ENCODE measurements around the gene VSTM2B.
"Not testable (repeated sequence)": the region's sequence is repeated elsewhere in the genome, so short reads cannot be mapped to it uniquely, and the experiment has no call there.

Gene VSTM2B

DNA sequence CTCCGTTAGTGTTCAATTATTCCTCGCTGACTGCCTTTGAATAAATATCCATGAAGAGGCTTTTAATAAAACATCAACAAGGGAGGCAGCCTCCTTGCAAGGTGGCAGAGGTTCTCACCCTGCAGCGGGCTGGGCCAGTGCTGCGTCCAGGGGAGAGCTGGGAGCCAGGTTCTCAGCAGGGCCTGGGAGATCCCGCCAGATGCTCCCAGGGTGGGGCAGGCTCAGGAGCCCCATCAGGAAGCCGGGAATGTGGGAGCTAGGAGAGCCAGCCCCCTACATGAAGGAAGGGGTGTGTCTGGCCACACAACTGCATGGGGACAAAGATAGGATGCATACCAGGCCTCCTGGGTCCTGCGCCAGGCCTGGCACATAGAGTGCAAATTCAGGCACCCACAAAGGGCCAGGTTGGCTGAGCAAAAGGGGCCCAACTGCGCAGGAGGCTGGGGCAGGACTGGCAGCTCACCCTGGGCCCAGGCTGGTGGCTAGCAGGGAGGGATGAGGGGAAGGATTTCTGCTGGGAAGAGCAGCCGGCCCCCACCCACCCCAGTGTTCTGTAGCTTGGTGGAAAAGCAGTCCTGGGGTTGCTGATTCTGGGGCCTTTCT is 22.8 kb downstream of the VSTM2B start:
- DNase-seq, result no peak

DNA sequence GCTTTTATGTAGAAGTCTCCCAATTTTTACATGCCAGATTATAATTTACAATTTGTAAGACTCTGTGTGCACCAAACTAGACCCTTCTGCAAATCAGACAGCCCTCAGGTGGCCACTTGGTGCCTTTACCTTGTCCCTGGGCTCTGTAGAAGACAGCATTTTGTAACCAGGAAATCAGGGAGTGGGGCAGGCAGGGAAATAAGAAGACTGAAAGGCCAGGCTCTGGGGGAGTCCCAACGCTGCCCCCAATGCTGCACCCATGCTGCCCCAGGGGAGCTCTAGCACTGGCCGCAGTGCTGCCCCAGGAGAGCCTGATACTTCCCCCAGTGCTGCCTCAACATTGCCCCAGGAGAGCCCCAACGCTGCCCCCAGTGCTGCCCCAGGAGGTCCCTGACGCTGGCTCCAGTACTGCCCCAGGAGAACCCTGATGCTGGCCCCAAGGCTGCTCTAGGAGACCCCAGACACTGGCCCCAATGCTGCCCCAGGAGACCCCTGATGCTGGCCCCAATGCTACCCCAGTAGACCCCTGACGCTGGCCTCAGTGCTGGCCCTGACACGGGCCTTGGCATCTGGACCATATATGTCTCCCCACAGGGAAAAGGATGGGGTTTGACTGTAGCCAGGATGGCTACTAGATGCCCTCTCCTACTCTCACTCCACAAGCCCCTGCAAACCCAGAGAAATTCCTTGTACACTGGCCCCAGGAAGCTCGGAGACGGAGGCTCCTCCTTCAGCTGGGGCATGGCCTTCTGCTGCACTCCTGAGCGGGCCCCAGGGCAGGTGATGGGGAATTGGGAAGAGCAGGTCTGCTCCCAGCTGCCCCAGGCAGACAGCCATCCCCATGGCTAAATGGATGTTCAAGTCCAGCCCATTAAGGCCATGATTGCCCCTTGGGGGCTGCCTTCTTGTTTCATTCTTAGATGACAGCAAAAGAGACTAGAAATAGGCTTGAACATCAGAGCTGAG is 23.6 kb downstream of the VSTM2B start:
- no peak for DNase-seq

GRCh38 chr19:29550896-29551295 is 25.1 kb downstream of the VSTM2B start:
- no peak for DNase-seq

- DNase-seq, result no peak
Observed at GRCh38 chr19:29551774-29552173, 26.0 kb downstream of the VSTM2B start.

DNA sequence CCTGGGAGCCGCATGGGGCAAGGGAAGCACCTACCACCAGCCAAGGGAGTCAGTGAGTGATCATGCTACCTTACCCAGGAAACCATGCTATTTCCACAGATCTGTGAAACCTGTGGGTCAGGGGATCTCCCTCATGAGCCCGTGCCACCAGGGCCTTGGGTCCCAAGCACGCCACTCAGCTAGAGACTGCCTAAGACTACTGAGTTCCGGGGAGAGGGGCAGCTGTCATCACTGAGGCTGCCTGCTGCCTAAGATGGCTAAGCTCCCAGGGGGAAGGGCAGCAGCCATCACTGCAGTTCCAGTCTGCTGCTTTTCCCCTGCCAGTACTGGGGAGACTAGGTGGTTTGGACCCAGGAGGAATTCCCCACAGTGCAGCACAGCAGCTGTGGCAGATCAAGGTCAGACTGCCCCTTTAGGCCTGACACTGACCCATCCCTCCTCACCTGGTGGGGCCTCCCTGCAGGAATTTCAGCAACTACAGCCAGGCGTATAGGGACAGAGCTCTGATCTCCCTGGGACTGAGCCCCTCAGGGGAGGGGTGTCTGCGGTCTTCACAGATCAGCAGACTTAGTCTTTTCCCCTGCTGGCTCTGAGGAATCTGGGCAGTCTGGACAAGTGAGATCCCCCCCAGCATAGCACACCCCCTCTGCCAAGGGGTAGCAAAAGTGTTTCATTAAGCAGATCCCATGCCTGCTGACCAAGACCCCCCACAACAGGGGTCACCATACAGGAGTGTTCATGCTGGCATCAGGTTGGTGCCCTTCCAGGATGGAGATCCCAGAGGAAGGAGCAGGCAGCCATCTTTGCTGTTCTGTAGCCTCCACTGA is 26.9 kb downstream of the VSTM2B start:
- no peak for DNase-seq

DNA sequence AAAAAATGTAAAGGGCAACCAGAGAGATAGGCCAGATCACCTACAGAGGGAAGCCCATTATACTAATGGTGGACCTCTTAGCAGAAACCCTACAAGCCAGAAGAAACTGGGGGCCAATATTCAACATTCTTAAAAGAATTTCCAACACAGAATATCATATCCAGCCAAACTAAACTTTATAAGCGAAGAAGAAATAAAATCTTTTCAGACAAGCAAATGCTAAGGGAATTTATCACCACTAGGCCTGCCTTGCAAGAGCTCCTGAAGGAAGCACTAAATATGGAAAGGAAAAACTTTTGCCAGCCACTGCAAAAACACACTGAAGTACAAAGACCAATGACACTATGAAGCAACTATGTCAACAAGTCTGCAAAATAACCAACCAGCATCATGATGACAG is 28.4 kb downstream of the VSTM2B start:
- no peak for DNase-seq

DNA sequence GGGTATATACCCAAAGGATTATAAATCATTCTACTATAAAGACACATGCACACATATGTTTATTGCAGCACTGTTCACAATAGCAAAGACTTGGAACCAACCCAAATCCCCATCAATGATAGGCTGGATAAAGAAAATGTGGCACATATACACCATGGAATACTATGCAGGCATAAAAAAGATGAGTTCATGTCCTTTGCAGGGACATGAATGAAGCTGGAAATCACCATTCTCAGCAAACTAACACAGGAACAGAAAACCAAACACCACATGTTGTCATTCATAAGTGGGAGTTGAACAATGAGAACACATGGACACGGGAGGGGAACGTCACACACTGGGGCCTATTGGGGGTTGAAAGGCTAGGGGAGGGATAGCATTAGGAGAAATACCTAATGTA is 33.3 kb downstream of the VSTM2B start:
- not testable (repeated sequence) for DNase-seq

GRCh38 chr19:29559743-29560142 is 33.9 kb downstream of the VSTM2B start:
- no peak for DNase-seq

DNA sequence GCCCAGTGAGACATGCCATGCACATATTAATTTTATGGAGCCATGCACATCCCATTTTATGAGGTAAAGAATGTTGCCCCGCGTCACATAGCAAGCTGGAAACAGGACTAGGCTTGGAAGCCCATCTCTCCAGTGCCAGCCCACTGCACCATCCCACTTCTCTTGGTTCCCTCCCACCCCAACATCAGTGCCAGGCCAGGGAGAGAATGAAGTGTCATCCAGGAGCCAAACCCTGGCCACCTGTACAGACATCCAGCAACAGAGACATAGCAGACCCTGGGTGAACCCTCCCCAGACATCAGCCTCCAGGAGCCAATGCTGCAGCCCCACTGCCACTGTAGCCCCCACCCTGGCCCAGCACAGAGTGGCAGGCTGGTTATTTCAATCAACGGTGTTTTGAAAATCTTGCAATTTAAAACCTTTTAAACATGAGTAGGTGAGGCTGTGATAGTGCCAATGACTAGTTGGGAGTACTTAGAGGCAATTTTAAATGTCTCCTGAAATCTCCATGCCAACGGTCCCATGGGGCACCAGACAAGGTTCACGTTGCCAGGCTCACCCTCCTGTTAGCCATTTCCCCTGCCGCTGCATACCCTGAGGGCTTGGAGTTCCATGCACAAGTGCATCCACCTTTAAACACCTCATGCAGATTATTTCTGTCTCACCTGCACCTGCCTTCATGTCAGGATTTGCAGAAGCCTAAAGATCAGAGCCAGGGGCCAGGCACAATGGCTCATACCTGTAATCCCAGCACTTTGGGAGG is 34.7 kb downstream of the VSTM2B start:
- DNase-seq, result no peak

GRCh38 chr19:29561601-29562000 is 35.8 kb downstream of the VSTM2B start:
- no peak for DNase-seq

GRCh38 chr19:29562299-29563297 is 36.8 kb downstream of the VSTM2B start:
- no peak for DNase-seq

GRCh38 chr19:29563486-29564101 is 37.8 kb downstream of the VSTM2B start:
- no peak for DNase-seq

- DNase-seq, result no peak
Observed at GRCh38 chr19:29564574-29565005, 38.8 kb downstream of the VSTM2B start.

- DNase-seq, result no peak
Observed at GRCh38 chr19:29565171-29565570, 39.4 kb downstream of the VSTM2B start.

DNA sequence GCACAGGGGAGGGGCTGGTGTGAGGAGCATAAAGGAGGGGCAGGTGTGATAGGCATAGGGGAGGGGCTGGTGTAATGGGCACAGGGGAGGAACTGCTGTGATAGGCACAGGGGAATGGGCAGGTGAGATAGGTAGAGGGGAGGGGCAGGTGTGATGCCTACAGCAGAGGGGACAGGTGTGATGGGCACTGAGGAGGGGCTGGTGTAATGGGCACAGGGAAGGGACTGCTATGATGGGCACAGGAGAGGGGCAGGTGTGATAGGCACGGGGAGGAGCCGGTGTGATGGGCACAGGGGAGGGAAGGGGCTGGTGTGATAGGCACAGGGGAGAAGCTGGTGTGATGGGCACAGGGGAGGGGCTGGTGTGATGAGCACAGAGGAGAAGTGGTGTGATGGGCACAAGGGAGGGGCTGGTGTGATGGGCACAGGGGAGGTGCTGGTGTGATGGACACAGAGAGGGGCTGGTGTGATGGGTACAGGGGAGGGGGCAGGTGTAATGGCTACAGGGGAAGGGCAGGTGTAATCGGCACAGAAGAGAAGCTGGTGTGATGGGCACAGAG is 40.8 kb downstream of the VSTM2B start:
- DNase-seq, result no peak

DNA sequence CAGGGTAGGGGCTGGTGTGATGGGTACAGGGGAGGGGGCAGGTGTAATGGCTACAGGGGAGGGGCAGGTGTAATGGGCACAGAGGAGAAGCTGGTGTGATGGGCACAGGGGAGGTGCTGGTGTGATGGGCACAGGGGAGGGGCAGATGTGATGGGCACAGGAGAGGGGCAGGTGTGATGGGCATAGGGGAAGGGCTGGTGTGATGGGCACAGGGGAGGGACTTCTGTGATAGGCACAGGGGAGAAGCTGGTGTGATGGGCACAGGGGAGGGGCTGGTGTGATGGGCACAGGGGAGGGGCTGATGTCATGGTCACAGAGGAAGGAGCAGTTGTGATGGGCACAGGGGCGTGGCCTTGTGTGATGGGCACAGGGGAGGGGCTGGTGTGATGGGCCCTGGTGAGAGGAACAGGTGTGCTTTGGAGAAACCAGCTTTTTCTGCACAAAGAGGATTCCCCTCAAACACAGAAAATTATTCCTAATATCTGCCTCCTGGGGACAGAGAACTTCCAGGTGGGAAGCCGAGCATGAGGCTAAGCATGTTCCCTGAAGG is 41.6 kb downstream of the VSTM2B start:
- no peak for DNase-seq

GRCh38 chr19:29568036-29569025 is 42.5 kb downstream of the VSTM2B start:
- no peak for DNase-seq

- no peak for DNase-seq
Observed at GRCh38 chr19:29569038-29569911, 43.5 kb downstream of the VSTM2B start.
